NCI-H128 (cell line): ENCODE results near the gene ATP6V0D1.
A peak's percentile ranks its signal among the peaks of the same experiment; 100 is the strongest.

Experiments used
- DNase-seq: peaks from one replicate; lab custom pipeline; 2025; ENCODE audit not compliant: unreplicated experiment; lab: John Stamatoyannopoulos, UW

Gene ATP6V0D1

GRCh38 chr16:67409631-67410030, 71.3 kb downstream of the ATP6V0D1 start:
- DNase-seq: no peak

- DNase-seq: no peak
Measured at GRCh38 chr16:67407788-67408452, 73.0 kb downstream of the ATP6V0D1 start.

GRCh38 chr16:67407176-67407787, 73.7 kb downstream of the ATP6V0D1 start:
- DNase-seq: no peak

GRCh38 chr16:67406111-67406971, 74.6 kb downstream of the ATP6V0D1 start:
- DNase-seq: no peak

- no peak for DNase-seq
Measured at GRCh38 chr16:67405336-67405735, 75.6 kb downstream of the ATP6V0D1 start.

GRCh38 chr16:67404740-67405226, 76.2 kb downstream of the ATP6V0D1 start:
- no peak for DNase-seq

- DNase-seq: no peak
Measured at GRCh38 chr16:67403976-67404555, 76.9 kb downstream of the ATP6V0D1 start.

- no peak for DNase-seq
Measured at GRCh38 chr16:67400901-67401300, 80.1 kb downstream of the ATP6V0D1 start.

GRCh38 chr16:67399749-67400704, 80.9 kb downstream of the ATP6V0D1 start:
- no peak for DNase-seq

- no peak for DNase-seq
Measured at GRCh38 chr16:67399218-67399733, 81.7 kb downstream of the ATP6V0D1 start.

- DNase-seq: no peak
Measured at GRCh38 chr16:67398546-67399217, 82.3 kb downstream of the ATP6V0D1 start.

GRCh38 chr16:67397812-67398545, 83.0 kb downstream of the ATP6V0D1 start:
- DNase-seq: no peak

GRCh38 chr16:67397036-67397801, 83.7 kb downstream of the ATP6V0D1 start:
- DNase-seq: no peak

GRCh38 chr16:67396159-67397035, 84.6 kb downstream of the ATP6V0D1 start:
- DNase-seq: peak; percentile 60

GRCh38 chr16:67395458-67396158, 85.3 kb downstream of the ATP6V0D1 start:
- peak; percentile 68 for DNase-seq

- DNase-seq: no peak
Measured at GRCh38 chr16:67395105-67395457, 85.9 kb downstream of the ATP6V0D1 start.
